Peyer's patch (tissue), 4 donors: Measurements from ENCODE around the gene NVL.

Source experiments
- CTCF ChIP-seq, 6 experiments: fragments of 450-650 bp in 4 of 6; fragments of 200-600 bp in 2 of 6; sonication (generic) in 1 of 6; IDR thresholded peaks; one replicate each; pipeline ENCODE4 v1.5.1; 2017 to 2019; ENCODE audit warnings: antibody characterized with exemption in 6 of 6, mild to moderate bottlenecking in 3 of 6, moderate library complexity in 1 of 6
- POLR2A ChIP-seq, 2 donors: fragments of 450-650 bp; IDR thresholded peaks; one replicate each; pipeline ENCODE4 v1.5.1; 2017; ENCODE audit warnings: antibody characterized with exemption in 2 of 2, mild to moderate bottlenecking in 2 of 2, moderate library complexity in 2 of 2

GRCh38 chr1:224353975-224354925 is 24.3 kb upstream of the NVL start:
- TF ChIP-seq CTCF (IDR thresholded peaks at IDR 0.05): peak in 3 of 6 experiments; percentile 10 to 46 (median 20)
- no peak for TF ChIP-seq POLR2A (IDR thresholded peaks at IDR 0.05)
